ENCODE measurements around the gene RDH8.

Gene RDH8

DNA sequence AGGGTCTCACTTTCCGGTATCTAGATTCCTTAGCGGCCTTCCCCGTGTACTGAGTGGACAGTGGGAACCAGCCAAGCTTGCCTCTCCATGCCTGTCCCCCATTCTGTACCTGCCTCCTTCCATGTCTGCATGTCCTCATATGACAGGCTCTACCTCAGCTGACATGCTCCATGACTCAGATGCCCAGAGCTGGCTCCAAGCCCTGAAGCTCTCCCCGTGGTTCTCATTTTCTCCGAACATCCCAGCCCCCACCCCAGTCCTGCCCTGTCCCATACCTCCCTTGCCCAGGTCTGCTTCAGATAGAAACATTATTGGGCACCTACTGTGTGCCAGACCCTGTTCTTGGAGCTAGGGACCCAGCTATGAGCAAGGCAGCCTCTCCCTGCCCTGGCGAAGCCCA, 55.8 kb downstream of the RDH8 start:
- H3K27me3 Mint-ChIP-seq, result peaks cover 0 to 2% of the 10 kb centered on the region in 2 donors
- H3K9me3 Mint-ChIP-seq, result no peaks in the 10 kb centered on the region
- no peak overlapping the region for H3K4me3 Mint-ChIP-seq
- no peak for ATAC-seq (replicated peaks)
- H3K36me3 Mint-ChIP-seq (ENCODE audit: insufficient read depth), result no peaks in the 10 kb centered on the region
- peaks cover 9 to 10% of the 10 kb centered on the region in 2 donors for H3K4me1 Mint-ChIP-seq (ENCODE audit: low read depth in 2 of 2)
- no peak for DNase-seq
- peak overlapping the region; percentile 58 to 60 for H3K27ac Mint-ChIP-seq

GRCh38 chr19:10070730-10071446, 57.6 kb downstream of the RDH8 start:
- no peaks in the 10 kb centered on the region for H3K36me3 Mint-ChIP-seq (ENCODE audit: insufficient read depth)
- H3K9me3 Mint-ChIP-seq, result no peaks in the 10 kb centered on the region
- no peak for ATAC-seq (replicated peaks)
- no peak overlapping the region for H3K4me3 Mint-ChIP-seq
- no peak overlapping the region for H3K27ac Mint-ChIP-seq
- H3K27me3 Mint-ChIP-seq, result peaks cover 0 to 2% of the 10 kb centered on the region in 2 donors
- H3K4me1 Mint-ChIP-seq (ENCODE audit: low read depth in 2 of 2), result peaks cover 9 to 10% of the 10 kb centered on the region in 2 donors
- DNase-seq, result no peak

All from effector memory CD8-positive, alpha-beta T cell (primary cell).